ENCODE results near the gene KATNBL1. TPM values are rescaled to one million over a fixed set of nuclear protein-coding genes. Genes with fewer than 3 reads are reported as not detected.

The KATNBL1 gene
- total and polyA plus RNA-seq, 2 experiments from 2014 or later, result 68.2 to 96.1 TPM

GRCh38 chr15:34132881-34133280 is 77.0 kb downstream of the KATNBL1 start:
- H3K9me2 ChIP-seq (ENCODE audit: insufficient read depth), result no peaks in the 10 kb centered on the region
- TF ChIP-seq CREB1 (CRISPR knock-in tag; IDR thresholded peaks at IDR 0.05; ENCODE audit: low read depth) (no peak), ZNF114 (CRISPR knock-in tag; IDR thresholded peaks at IDR 0.05) (no peak), EZH2 (IDR thresholded peaks at IDR 0.05; ENCODE audit: low read depth, unreplicated experiment) (no peak), CTCF (conservative IDR thresholded peaks at IDR 0.05; ENCODE audit: low read depth in 2 of 2) (no peak), EZH2phosphoT487 (IDR thresholded peaks at IDR 0.05; ENCODE audit: unreplicated experiment) (no peak), ETS1 (IDR thresholded peaks at IDR 0.05) (no peak)
- H3K27ac ChIP-seq (ENCODE audit: low read depth), result no peak overlapping the region
- no peaks in the 10 kb centered on the region for H3K27me3 ChIP-seq (ENCODE audit: insufficient read depth)
- H3K4me1 ChIP-seq (ENCODE audit: insufficient read depth), result no peaks in the 10 kb centered on the region
- Mint-ChIP-seq H3K4me1 (no peaks in the 10 kb centered on the region), H3K27me3 (ENCODE audit: insufficient read depth, low read depth, poor library complexity) (no peaks in the 10 kb centered on the region), H3K27ac (no peak overlapping the region; the same call in 1 of the 2 replicates), H3K9me3 (no peaks in the 10 kb centered on the region), H3K36me3 (ENCODE audit: low read depth) (no peaks in the 10 kb centered on the region), H3K4me3 (no peak overlapping the region)
- ATAC-seq (no peak), DNase-seq (ENCODE audit: low spot score) (no peak)
- no peak overlapping the region for H3K4me3 ChIP-seq
- no peaks in the 10 kb centered on the region for H3K79me2 ChIP-seq (replicated peaks; ENCODE audit: insufficient read depth)
- no peaks in the 10 kb centered on the region for H3K36me3 ChIP-seq (ENCODE audit: insufficient read depth)
- H2AFZ ChIP-seq, result no peak overlapping the region
- H3K4me2 ChIP-seq, result no peak overlapping the region
- H3F3A ChIP-seq (replicated peaks; ENCODE audit: low read depth), result no peaks in the 10 kb centered on the region
- no peaks in the 10 kb centered on the region for H4K20me1 ChIP-seq (replicated peaks; ENCODE audit: insufficient read depth)

GRCh38 chr15:34128898-34129297 is 81.0 kb downstream of the KATNBL1 start:
- H3K36me3 ChIP-seq (ENCODE audit: insufficient read depth), result no peaks in the 10 kb centered on the region
- Mint-ChIP-seq H3K27ac (no peak overlapping the region), H3K4me1 (peaks cover 8% of the 10 kb centered on the region), H3K27me3 (ENCODE audit: insufficient read depth, low read depth, poor library complexity) (peaks cover 2% of the 10 kb centered on the region), H3K36me3 (ENCODE audit: low read depth) (no peaks in the 10 kb centered on the region), H3K4me3 (no peak overlapping the region), H3K9me3 (no peaks in the 10 kb centered on the region)
- no peak overlapping the region for H3K4me2 ChIP-seq
- no peak overlapping the region for H3K27ac ChIP-seq (ENCODE audit: low read depth)
- no peaks in the 10 kb centered on the region for H3K9me2 ChIP-seq (ENCODE audit: insufficient read depth)
- no peaks in the 10 kb centered on the region for H3K79me2 ChIP-seq (replicated peaks; ENCODE audit: insufficient read depth)
- peaks cover 8% of the 10 kb centered on the region for H3K4me1 ChIP-seq (ENCODE audit: insufficient read depth)
- no peaks in the 10 kb centered on the region for H3K27me3 ChIP-seq (ENCODE audit: insufficient read depth)
- H2AFZ ChIP-seq, result no peak overlapping the region
- DNase-seq (ENCODE audit: low spot score) (no peak), ATAC-seq (no peak)
- no peaks in the 10 kb centered on the region for H4K20me1 ChIP-seq (replicated peaks; ENCODE audit: insufficient read depth)
- H3F3A ChIP-seq (replicated peaks; ENCODE audit: low read depth), result no peaks in the 10 kb centered on the region
- no peak overlapping the region for H3K4me3 ChIP-seq
- no peak for TF ChIP-seq POLR2AphosphoS5 (IDR thresholded peaks at IDR 0.05; ENCODE audit: low read depth)
- TF ChIP-seq EZH2phosphoT487 (IDR thresholded peaks at IDR 0.05; ENCODE audit: unreplicated experiment), result no peak
- TF ChIP-seq ETS1 (IDR thresholded peaks at IDR 0.05), result no peak
- TF ChIP-seq REST (IDR thresholded peaks at IDR 0.05; ENCODE audit: unreplicated experiment), result no peak
